ENCODE data around the gene FBXO22. TPM values are rescaled to one million over a fixed set of nuclear protein-coding genes. Genes with fewer than 3 reads are reported as not detected.
"Not testable (repeated sequence)": the region's sequence is repeated elsewhere in the genome, so short reads cannot be mapped to it uniquely, and the experiment has no call there.

Gene FBXO22
- total RNA-seq, 1 donor from 2014 or later, result 23.3 TPM

DNA sequence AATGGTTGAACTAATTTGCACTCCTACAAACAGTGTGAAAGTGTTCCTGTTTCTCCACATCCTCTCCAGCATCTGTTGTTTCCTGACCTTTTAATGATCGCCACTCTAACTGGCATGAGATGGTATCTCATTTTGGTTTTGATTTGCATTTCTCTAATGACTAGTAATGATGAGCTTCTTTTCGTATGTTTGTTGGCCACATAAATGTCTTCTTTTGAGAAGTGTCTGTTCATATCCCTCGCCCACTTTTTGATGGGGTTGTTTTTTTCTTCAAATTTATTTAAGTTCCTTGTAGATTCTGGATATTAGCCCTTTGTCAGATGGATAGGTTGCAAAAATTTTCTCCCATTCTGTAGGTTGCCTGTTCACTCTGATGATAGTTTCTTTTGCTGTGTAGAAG is 6.7 kb downstream of the FBXO22 start:
- not testable (repeated sequence) for ATAC-seq, DNase-seq

GRCh38 chr15:75916978-75917377 is 13.3 kb downstream of the FBXO22 start:
- ATAC-seq (no peak), DNase-seq (no peak)
- intact Hi-C loops (cut with micrococcal nuclease), result no loop called here

More for the DNA sequence above, 6.7 kb downstream of the FBXO22 start:
- intact Hi-C loops (cut with micrococcal nuclease), result not testable (repeated sequence)

DNA sequence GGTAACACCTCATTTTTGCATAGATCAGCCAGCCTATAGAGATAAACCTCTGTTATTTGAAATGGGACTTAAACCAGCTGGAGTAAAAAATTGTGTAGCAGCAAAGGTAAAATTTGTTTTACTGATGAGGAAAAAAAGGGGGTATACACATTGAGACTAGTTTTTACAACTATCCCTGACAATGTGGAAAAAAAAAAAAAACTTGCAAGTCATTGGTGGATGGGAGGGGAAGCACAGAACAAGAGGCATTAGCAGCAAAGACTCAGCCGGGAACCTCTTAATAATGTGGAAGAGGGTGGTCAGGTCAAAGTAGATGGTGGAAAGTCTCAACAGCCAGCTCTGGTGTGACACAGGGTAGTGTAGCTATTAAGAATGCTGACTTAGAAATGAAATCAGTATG is 14.5 kb downstream of the FBXO22 start:
- DNase-seq (no peak), ATAC-seq (no peak)
- intact Hi-C loops (cut with micrococcal nuclease), result no loop called here

GRCh38 chr15:75920079-75920478 is 16.4 kb downstream of the FBXO22 start:
- DNase-seq, result no peak
- intact Hi-C loops (cut with micrococcal nuclease), result no loop called here
- no peak for ATAC-seq

DNA sequence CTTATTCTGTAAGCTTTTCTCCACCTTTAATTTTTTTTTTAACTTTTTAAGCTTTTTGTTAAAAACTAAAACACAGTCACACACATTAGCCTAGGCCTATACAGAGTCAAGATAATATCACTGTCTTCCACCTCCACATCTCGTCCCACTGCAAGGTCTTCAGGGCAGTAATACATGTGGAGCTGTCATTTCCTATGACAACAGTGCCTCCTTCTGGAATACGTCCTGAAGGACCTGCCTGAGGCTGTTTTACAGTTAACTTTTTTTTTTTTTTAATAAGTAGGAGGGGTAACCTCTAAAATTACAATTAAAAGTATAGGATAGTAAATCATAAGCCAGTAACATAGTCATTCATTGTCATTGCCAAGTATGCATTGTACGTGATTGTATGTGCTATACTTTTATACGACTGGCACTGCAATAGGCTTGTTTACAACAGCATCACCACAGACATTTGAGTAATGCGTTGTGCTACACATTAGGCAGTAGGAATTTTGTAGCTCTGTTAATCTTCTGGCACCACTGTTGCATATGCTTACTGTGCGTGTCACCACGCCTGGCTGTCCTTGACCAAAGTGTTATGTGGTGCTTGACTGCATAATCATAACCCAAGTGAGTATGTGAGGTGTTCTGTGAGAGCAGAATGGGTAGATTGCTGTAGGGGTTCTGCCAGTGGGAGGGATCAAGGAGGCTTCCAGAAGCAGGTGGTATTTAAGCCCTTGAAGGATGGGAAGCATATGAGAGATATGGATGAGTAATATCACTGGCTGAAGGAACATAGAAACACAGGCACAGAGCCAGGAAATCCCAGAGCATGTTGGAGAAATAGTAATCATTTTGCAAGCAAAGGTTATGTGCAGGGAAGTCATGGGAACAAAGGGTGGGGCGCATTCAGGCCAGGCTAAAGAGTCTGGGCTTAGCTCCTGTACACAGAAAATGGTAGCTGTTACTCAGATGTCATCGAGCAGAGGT is 18.3 kb downstream of the FBXO22 start:
- DNase-seq (no peak), ATAC-seq (peak; percentile 75)
- intact Hi-C loops (cut with micrococcal nuclease), result no loop called here

DNA sequence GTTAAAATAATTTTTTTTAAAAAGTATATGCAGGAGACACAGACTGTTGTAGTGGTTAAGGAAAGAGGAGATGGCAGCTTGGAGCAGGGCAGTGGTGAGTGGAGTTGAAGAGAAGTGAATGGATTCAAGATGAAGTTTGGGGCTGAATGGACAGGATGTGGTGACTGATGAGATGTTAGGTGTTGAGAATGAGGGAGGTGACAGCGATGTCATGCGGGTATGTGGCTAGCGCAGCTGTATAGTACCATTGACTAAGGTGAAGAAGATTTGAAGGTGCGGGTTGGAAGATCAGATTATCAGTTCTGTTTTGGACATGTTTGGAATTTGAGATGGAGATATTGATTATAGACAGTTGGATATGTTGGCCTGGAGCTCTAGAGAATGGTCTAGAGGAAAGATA is 20.1 kb downstream of the FBXO22 start:
- intact Hi-C loops (cut with micrococcal nuclease), result no loop called here
- ATAC-seq, result no peak
- DNase-seq, result no peak

- intact Hi-C loops (cut with micrococcal nuclease), result no loop called here
- no peak for ATAC-seq
- no peak for DNase-seq
Observed at GRCh38 chr15:75924576-75924975, 20.9 kb downstream of the FBXO22 start.

GRCh38 chr15:75925440-75925839 is 21.8 kb downstream of the FBXO22 start:
- ATAC-seq, result no peak
- DNase-seq, result no peak
- intact Hi-C loops (cut with micrococcal nuclease), result no loop called here

- intact Hi-C loops (cut with micrococcal nuclease), result no loop called here
- ATAC-seq, result no peak
Observed at GRCh38 chr15:75926931-75927330, 23.3 kb downstream of the FBXO22 start.

DNA sequence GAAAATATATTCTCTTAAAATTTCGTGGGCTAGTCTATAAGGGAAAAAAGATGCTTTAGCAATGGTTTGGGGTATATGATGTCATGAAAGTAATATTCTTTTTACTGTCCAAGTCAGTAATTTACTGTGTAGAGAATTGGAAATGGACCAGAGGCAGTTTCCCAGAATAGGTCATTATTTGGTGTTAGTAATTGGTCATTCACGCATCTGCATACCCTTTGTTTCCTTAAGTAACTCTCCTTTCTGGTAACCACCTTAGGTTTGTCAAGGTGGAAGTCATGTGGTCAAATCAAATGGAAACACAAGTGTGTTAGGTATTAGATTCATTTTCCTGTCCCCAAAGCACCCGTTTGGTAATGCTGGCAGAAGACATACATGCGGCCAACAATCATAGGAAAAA is 23.9 kb downstream of the FBXO22 start:
- ATAC-seq (no peak), DNase-seq (no peak)
- intact Hi-C loops (cut with micrococcal nuclease), result no loop called here

More at GRCh38 chr15:75926931-75927330, 23.3 kb downstream of the FBXO22 start:
- DNase-seq, result no peak

DNA sequence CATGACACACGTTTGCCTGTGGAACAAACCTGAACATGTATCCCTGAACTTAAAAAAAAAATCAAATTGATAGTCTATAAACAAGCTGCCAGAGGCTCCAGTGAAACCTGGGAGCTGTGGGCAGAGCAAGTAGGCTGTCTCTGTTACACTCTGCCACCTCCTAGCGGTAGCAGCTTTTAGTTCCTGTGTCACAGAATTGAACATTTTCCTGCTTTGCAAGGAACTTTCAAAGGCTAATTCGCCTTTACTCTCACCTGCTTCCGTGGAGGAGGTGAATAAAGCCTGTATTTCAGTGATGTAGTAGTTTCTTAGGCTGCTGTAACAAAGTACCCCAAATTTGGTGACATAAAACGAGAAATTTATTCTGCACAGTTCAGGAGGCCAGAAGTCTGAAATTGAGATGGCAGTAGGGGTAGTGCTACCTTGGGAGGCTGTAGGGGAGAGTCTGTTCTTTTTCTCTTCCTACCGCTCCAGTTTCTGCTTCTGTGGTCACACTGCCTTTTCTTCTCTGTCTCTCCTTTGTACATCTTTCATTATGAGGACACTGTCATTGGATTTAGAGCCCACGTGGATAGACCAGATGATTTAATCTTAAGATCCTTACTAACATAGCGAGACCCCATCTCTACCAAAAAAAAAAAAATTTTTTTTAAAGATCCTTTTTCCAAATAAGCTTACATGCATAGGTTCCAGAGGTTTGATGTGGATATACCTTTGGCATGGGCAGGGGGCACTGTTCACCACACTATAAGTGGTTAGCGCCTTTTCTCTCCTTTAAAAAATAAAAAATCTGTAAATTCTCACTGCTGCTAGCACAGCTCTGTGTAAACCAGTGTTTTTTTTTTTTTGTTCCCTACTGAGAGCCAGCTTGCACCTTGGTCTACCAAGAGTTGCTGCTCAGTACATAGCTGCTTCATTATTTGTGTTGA is 25.3 kb downstream of the FBXO22 start:
- intact Hi-C loops (cut with micrococcal nuclease), result no loop called here
- DNase-seq (no peak), ATAC-seq (no peak)

DNA sequence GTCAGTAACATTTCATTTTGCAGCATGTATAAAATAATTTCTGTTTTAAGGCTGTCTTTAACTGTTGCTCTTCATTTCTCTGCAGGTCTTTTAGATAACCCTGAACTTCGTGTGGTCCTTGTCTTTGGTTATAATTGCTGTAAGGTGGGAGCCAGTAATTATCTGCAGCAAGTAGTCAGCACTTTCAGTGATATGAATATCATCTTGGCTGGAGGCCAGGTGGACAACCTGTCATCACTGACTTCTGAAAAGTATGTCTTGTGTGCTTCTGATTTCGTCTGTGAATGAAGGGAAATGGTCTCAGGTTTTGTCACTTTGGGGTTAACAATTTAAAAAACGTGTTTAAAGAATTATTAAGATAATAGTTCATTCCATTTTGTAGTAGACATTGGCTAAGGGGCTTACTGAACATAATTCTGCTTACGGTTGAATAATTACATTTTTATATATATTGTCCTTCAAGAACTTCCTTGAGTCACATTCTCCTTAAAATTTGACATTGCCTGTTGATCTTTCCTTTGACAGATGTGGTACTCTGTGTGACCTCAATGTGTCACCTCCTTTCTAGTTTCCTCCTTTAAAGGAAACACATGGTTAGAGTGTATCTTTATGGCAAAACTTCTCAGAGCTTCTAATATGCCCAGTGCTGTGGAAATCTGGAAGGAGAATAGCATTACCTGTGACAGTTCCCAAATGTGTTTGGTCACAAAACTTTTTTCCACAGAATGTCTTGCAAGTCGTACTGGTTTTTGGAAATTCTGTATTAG is 26.3 kb downstream of the FBXO22 start:
- no peak for ATAC-seq
- intact Hi-C loops (cut with micrococcal nuclease), result no loop called here

DNA sequence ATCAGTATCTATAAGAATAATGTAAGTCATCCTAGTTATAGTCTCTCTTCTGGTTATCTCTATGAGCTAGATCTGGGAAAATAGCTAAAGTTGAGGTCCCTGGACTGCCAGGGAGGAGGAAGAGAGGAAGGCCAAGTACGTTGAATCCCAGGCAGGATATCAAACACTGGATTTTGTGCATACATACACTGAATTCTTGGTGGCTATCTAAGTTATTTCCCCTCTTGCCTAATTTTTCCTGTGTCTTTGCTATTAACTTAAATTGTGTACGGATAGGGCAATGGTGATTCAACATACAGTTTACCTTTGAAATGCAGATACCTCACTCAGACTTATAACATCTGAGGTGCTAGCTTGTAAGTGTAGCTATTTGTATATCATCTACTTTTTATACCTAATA is 27.2 kb downstream of the FBXO22 start:
- no peak for DNase-seq
- no peak for ATAC-seq
- intact Hi-C loops (cut with micrococcal nuclease), result no loop called here

More for the DNA sequence above, 26.3 kb downstream of the FBXO22 start:
- no peak for DNase-seq

DNA sequence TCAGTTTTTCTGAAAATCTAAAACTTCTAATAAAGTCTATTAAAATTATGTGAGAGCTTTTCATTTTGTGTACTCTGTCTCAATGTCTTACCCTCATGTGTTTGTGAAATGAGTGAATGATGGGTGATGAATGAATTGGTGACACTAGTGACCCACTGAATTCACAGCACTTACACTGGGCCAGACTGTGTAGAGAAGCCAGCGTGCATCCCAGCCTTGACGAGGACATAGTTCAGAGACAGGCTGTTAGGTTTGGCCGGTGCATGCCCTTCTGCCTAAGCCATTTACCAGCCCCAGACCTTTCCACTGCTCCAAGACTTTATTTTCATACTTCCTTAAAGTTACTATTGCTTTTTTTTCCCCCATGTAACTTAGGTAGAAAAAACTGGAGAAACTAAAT is 38.8 kb downstream of the FBXO22 start:
- ATAC-seq (no peak), DNase-seq (no peak)
- intact Hi-C loops (cut with micrococcal nuclease), result no loop called here

GRCh38 chr15:75943246-75943645 is 39.6 kb downstream of the FBXO22 start:
- DNase-seq (no peak), ATAC-seq (no peak)
- intact Hi-C loops (cut with micrococcal nuclease), result no loop called here

DNA sequence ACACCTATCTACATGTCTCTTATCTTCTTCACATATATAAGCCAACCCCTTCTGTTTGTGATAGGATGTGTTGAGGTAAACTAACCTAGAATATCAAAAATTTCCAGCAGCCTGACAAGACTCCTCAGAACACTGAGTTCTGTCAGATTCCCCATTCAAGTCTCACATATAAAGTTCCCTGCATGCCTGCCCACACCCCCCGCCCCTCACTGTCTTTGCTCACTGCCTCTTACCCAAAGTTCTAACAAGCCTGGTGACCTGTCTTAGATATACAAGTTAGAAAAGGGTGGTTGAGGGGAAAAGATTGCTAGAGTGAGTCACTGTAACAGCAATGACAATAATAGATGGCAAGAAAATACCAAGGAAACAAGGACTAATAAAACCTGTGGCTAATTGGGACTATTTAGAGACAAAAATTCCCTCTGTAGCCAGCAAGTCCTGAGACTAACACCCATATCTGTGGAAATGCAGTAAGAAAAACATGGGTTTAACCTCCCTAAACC is 40.1 kb downstream of the FBXO22 start:
- DNase-seq (no peak), ATAC-seq (no peak)
- intact Hi-C loops (cut with micrococcal nuclease), result no loop called here

DNA sequence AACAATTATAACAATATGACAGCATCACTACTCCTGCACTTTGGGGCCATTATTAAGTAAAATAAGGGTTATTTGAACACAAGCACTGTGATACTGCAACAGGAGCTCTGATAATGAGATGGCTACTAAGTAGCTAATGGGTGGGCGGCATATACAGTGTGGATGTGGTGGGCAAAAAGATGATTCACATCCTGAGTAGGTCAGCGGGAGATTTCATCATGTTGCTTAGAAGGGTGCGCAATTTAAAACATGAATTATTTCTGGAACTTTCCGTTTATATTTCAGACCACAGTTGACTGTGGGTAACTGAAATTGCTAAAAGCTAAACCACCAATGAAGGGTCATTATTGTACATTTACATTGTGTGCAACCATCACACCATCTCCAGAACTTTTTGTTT is 42.3 kb downstream of the FBXO22 start:
- intact Hi-C loops (cut with micrococcal nuclease), result no loop called here
- no peak for DNase-seq
- no peak for ATAC-seq

GRCh38 chr15:75947092-75947491 is 43.4 kb downstream of the FBXO22 start:
- DNase-seq (no peak), ATAC-seq (no peak)
- intact Hi-C loops (cut with micrococcal nuclease), result no loop called here

DNA sequence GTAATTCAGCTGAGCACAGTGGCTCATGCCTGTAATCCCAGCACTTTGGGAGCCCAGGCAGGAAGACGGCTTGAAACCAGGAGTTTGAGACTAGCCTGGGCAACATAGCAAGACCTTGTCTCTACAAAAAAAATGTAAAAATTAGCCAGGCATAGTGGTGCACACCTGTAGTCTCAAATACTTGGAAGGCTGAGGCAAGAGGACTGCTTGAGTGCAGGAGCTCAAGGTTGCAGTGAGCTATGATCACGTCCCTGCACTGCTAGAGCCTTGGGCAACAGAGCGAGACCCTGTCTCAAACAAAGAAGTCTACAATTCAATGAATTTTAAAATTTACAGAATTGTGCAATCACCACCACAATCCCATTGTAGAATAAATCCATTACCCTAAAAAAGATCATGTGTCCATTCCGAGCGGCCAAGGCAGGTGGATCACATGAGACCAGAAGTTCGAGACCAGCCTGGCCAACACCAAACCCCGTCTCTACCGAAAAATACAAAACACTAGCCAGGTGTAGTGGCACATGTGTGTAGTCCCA is 45.2 kb downstream of the FBXO22 start:
- ATAC-seq (no peak), DNase-seq (no peak)
- intact Hi-C loops (cut with micrococcal nuclease), result no loop called here

Measured in left ventricle myocardium superior (tissue), 1 donor.